Measurements from ENCODE around the gene STUB1. TPM values are rescaled to one million over a fixed set of nuclear protein-coding genes. Genes with fewer than 3 reads are reported as not detected.
"Not testable (repeated sequence)": the region's sequence is repeated elsewhere in the genome, so short reads cannot be mapped to it uniquely, and the experiment has no call there.

The STUB1 gene
- polyA plus RNA-seq, 1 experiment, result 88.8 TPM

GRCh38 chr16:710500-711075 is 30.4 kb downstream of the STUB1 start:
- CTCF ChIA-PET, result interaction anchor here (0.7 to 4.2 kb wide), 4 partner anchors 9 to 345 kb away, joined by 3 to 29 read pairs (median 12); no protein-coding TSS in a partner anchor
- DNase-seq (ENCODE audit: low read depth, low spot score), result no peak

DNA sequence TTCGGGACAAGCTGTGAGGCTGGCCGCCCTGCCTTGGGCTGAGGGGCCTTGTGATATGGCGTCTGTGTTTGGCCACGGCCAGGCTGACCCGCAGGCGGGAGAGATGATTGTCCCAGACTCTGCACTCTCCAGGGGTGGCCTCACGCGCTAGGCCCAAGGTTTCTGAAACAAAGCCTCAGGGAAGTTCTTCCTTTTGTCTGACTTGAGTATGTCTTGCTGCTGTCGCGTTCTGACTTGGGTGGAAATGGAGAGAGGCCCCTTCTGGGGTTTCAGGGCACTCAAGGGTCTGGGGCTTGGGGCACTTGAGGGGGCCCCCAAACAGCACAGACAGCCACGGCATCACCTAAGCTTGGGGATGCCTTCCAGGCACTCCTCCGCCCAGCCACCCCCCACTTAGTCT is 30.9 kb downstream of the STUB1 start:
- Histone ChIP-seq H3K27me3 (ENCODE audit: control insufficient read depth, insufficient read depth, low read length) (peaks cover 22% of the 10 kb centered on the region), H3K9me3 (ENCODE audit: control insufficient read depth, insufficient read depth, low read length) (no peaks in the 10 kb centered on the region; the same call in 1 of the 2 replicates), H3K4me3 (ENCODE audit: low read depth, low read length) (no peak overlapping the region), H3K27ac (ENCODE audit: low read depth, low read length) (no peak overlapping the region)
- POLR2A ChIA-PET, result no interaction called here
- no peak for DNase-seq (ENCODE audit: low read depth, low spot score)
- CTCF ChIA-PET, result interaction anchor here (0.7 to 4.2 kb wide), 3 partner anchors 9 to 345 kb away, joined by 3 to 29 read pairs (median 20); no protein-coding TSS in a partner anchor
- no peak for TF ChIP-seq CTCF (IDR thresholded peaks at IDR 0.05; ENCODE audit: low read depth, low read length)

More at GRCh38 chr16:710500-711075, 30.4 kb downstream of the STUB1 start:
- Histone ChIP-seq H3K4me3 (ENCODE audit: low read depth, low read length) (no peak overlapping the region), H3K27ac (ENCODE audit: low read depth, low read length) (no peak overlapping the region), H3K27me3 (ENCODE audit: control insufficient read depth, insufficient read depth, low read length) (peaks cover 22% of the 10 kb centered on the region), H3K9me3 (ENCODE audit: control insufficient read depth, insufficient read depth, low read length) (no peaks in the 10 kb centered on the region; the same call in 1 of the 2 replicates)
- no peak for TF ChIP-seq CTCF (IDR thresholded peaks at IDR 0.05; ENCODE audit: low read depth, low read length)
- POLR2A ChIA-PET, result no interaction called here

DNA sequence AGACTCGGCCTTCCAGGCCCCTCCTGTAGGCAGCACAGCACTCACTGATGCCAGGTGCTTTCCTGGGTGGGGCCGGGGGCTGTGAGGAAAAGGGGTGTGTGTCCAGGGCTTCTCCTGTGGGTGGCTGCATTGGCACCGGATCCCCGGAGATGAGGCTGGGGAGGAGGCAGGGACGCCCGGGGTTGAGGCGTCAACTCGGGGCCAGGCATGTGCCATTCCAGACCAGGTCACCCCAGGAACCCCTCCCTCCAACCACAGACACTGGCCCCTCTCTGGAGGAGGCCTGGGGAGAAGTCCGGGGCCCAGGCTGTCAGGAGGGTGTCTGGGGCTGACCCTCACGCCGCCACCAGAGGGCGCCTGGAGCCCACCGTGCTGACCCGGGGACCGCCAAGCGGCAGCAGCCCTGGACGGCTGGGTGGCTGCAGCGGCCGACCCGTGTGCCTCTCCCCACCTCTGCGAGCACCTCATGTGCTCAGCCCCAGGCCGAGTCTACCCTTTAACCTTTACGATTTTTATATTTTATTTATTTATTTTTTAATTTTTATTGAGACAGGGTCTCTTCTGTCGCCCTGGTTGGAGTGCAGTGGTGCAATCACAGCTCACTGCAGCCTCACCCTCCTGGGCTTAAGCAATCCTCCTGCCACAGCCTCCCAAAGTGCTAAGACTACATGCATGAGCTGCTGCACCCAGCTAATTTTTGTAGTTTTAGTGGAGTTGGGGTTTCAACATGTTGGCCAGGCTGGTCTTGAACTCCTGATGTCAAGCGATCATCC is 31.5 kb downstream of the STUB1 start:
- ChIA-PET CTCF (interaction anchor here (0.6 to 4.2 kb wide), 13 partner anchors 8 to 391 kb away, joined by 3 to 29 read pairs (median 4); partner anchors contain the start of gene CHTF18), POLR2A (interaction anchor here (1.2 to 1.6 kb wide), 2 partner anchors 10 to 14 kb away, joined by 6 to 7 read pairs; partner anchors contain the start of genes ANTKMT and CCDC78)
- Histone ChIP-seq H3K9me3 (ENCODE audit: control insufficient read depth, insufficient read depth, low read length) (no peaks in the 10 kb centered on the region; the same call in 1 of the 2 replicates), H3K4me3 (ENCODE audit: low read depth, low read length) (no peak overlapping the region), H3K27me3 (ENCODE audit: control insufficient read depth, insufficient read depth, low read length) (peaks cover 15% of the 10 kb centered on the region), H3K27ac (ENCODE audit: low read depth, low read length) (no peak overlapping the region)
- DNase-seq (ENCODE audit: low read depth, low spot score), result no peak
- TF ChIP-seq CTCF (IDR thresholded peaks at IDR 0.05; ENCODE audit: low read depth, low read length), result peak; percentile 88

DNA sequence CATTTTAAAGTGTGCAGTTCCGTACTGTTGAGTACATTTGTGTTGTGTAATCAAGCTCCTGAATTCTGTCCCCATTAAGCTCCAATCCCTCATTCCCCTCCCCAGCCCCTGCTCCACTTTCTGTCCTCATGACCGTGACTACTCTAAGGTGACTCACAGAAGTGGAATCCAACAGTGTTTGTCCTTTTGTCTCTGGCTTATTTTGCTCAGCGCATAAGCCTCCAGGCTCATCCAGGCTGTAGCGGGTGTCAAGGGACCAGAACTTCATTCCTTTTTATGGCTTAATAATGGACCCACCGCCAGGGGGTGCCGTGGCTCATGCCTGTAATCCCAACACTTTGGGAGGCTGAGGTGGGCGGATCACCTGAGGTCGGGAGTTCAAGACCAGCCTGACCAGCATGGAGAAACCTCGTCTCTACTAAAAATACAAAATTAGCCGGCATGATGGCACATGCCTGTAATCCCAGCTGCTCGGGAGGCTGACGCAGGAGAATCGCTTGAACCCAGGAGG is 32.6 kb downstream of the STUB1 start:
- H3K4me3 ChIP-seq (ENCODE audit: low read depth, low read length); H3K27me3 ChIP-seq (ENCODE audit: control insufficient read depth, insufficient read depth, low read length); H3K9me3 ChIP-seq (ENCODE audit: control insufficient read depth, insufficient read depth, low read length): not testable (repeated sequence)
- peak overlapping the region; percentile 57 for H3K27ac ChIP-seq (ENCODE audit: low read depth, low read length)
- ChIA-PET CTCF (interaction anchor here (0.8 to 4.2 kb wide), 11 partner anchors 9 to 390 kb away, joined by 3 to 29 read pairs (median 4); partner anchors contain the start of gene CHTF18), POLR2A (interaction anchor here (0.9 to 1.6 kb wide), 3 partner anchors 9 to 32 kb away, joined by 4 to 7 read pairs (median 6); partner anchors contain the start of genes ANTKMT and CCDC78)
- peak; percentile 52 for TF ChIP-seq CTCF (IDR thresholded peaks at IDR 0.05; ENCODE audit: low read depth, low read length)
- peak; percentile 84 for DNase-seq (ENCODE audit: low read depth, low spot score)

All from AG04450 (cell line).